HG03060 (cell line): ENCODE results near the gene MPP3.
"Not testable (repeated sequence)": the region's sequence is repeated elsewhere in the genome, so short reads cannot be mapped to it uniquely, and the experiment has no call there.

Source experiments
- ATAC-seq: cut with Tn5 transposase; IDR thresholded peaks from one replicate; pipeline ENCODE4 v1.9.1; 2021; ENCODE audit warnings: low read depth, moderate number of reproducible peaks; ENCODE audit not compliant: unreplicated experiment

MPP3 gene, protein sequence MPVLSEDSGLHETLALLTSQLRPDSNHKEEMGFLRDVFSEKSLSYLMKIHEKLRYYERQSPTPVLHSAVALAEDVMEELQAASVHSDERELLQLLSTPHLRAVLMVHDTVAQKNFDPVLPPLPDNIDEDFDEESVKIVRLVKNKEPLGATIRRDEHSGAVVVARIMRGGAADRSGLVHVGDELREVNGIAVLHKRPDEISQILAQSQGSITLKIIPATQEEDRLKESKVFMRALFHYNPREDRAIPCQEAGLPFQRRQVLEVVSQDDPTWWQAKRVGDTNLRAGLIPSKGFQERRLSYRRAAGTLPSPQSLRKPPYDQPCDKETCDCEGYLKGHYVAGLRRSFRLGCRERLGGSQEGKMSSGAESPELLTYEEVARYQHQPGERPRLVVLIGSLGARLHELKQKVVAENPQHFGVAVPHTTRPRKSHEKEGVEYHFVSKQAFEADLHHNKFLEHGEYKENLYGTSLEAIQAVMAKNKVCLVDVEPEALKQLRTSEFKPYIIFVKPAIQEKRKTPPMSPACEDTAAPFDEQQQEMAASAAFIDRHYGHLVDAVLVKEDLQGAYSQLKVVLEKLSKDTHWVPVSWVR

DNA sequence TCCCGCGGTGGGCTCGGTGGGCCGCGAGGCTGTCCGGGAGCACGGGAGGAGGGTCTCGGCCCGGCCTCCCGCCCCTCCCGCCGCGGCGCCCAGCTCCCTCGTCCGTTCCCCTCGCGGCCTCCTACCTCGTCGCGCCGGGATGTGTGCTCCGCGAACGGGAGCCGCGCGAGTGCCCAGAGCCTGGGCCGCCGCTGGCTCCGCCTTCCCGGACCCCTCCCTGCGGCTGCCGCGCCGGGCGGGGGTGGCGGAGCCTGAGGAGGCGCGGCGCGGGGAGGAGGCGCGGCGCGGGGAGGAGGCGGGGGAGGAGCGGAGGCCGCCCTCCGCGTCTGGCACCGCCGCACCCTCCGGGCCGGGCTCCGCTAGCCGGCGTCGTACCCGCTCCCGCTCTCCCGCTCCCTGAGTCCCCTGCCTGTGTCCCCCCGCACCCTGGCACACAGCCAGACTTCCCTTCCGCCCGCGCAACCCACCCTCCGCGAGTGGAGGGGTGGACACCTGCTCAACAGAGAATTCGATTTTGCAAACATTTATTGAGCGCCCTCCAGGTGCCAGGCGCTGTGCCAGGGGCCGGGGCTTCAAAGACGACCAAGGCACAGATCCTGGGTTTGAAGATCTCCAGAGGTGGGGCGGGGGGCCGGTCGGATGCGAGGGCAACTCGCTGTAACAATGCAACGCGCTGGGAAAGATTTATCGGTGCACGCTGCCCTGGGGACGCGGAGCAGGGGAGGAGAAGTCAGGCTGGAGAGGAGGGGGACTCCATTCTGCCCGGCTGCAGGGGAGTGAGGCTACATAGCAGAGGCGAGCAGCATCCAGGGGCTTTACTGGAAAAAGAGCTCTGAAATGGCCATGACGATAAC, at the start of gene MPP3:
Gene MPP3 (minus strand): TSS at position 171 of the 854 bp plus-strand sequence. CDS start 1,240 bp downstream, outside the sequence.
- no peak for ATAC-seq

DNA sequence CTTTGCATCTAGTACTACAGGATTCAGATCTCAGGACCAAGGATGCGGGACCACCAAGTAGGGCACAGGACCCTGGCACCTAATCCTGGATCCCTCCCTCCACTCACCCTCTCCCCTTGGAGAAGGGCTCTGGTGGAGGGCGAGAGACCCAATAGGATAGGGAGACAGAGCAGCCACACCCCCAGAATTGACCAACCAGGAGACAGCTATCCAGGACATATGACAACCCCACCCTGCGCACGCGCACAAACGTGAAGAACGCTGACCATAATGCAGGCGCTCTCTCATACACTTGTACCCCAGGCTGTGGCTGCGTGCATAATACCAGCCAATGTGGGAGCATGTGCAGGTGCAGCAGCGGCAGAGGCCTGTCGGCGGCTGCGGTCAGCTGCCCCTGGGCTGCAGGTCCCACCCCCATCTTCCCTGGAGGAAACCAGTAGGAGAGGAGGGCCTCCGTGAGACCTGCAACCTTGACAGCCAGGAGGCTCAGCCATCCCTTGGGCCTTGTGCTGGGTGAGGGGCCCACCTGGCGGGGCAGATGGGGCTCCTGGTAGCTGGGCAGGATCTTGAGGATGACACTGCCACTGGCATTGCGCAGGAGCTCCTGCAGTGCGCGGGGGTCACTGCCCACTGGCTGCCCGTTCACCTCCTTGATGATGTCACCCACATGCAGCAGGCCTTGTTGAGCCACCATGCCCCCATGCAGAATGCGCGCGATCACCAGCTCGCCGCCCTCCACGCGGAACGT, 49.0 kb upstream of the MPP3 start:
- no peak for ATAC-seq

DNA sequence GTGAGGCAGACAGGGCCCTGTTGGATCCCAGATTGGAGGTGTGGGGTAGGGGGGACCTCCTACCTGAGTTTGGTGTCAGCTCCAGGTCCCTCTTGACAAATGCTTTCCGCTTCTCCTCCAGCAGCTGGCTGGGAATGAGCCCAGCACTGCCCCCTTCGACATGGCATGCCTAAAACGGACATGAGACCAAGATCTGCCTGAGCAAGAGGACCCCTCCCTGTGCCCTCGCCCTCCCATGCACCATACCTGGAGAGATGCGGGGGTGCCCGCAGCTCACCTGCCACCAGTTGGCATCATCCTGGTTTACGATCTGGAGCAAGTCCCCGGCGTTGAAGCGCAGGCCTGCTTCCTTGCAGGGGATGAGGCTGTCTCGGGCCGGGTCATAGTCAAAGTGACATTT, 48.2 kb upstream of the MPP3 start:
- no peak for ATAC-seq

- ATAC-seq: no peak
Observed at GRCh38 chr17:43880420-43880991, 47.6 kb upstream of the MPP3 start.

DNA sequence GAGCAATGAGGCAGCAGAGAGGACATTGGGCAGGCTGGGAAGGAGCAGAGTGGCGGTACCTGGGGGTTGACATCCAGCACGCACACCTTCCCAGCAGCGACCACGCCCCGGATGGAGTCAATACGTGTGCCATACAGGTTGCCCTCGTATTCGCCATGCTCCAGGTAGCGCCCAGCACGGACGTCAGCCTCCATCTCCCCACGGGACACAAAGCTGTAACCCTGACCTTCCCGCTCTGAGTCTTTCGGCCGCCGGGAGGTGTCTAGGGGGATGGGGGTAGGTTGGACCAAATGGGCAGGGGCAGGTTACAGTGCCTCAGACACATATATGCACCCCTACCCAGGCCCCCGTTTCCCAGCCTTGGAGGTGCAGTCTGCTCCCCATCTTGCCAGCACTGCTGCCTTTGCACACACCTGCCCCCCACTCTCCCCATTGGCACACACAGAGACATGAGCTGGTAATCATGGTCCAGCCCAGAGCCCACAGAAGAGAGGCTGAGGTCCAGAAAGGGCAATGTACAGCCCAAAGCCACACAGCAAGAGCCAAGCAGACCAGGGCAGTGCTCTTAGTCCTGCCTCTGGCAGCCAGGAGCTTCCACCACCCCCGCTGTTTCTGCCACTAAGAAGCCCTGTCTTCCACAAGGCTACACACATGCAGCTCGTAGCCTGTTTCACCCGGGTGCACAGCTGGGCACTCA, 46.9 kb upstream of the MPP3 start:
- no peak for ATAC-seq

DNA sequence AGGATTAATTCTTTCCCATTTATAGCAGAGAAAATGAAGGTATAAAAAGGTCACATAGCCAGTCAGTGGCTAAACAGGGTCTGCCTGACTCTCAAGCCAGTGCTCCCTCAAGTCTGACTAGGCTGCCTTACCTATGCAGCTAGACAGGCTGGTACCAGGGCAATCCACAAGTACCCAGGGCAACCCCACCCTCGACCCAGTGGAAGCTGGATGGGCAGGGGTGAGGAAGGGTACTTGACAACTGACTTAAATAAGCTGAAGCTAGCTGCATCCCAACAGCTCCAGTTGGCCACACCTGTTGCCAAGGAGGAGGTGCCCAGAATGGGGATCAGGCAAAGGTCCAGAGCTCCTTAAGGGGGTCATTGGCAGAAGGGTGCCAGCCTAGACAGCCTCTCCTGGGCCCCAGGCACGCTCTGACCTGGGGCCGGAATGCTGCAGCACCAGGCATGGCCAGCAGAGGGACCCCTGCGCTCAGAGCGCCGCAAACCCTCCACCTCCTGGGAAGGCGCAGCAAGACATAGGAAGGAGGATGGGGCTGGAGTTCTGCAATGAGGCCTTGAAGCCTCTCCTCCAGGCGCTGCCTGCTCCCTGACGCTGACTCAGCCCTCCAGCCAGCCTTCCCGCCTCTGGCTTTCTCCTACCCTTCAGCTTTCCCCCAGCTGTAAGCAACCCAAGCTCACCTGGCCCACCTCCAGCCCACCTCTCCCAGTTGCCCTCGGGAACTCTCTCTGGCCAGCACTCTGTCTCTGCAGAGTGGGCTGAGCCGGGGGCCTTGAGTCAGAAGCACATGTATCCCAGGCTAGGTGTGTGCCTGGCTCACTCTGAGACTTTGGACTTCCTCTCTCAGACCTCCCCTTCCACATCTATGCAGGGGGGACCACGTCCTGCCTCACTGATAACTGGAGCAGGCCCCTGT, 45.6 kb upstream of the MPP3 start:
- no peak for ATAC-seq

- no peak for ATAC-seq
Observed at GRCh38 chr17:43877451-43878155, 44.7 kb upstream of the MPP3 start.

GRCh38 chr17:43877031-43877430, 44.1 kb upstream of the MPP3 start:
- ATAC-seq: no peak

GRCh38 chr17:43875476-43876147, 42.7 kb upstream of the MPP3 start:
- no peak for ATAC-seq

- ATAC-seq: no peak
Observed at GRCh38 chr17:43874293-43874692, 41.3 kb upstream of the MPP3 start.

GRCh38 chr17:43873815-43874214, 40.9 kb upstream of the MPP3 start:
- no peak for ATAC-seq

- ATAC-seq: no peak
Observed at GRCh38 chr17:43873091-43873490, 40.1 kb upstream of the MPP3 start.

- no peak for ATAC-seq
Observed at GRCh38 chr17:43871946-43872690, 39.2 kb upstream of the MPP3 start.

DNA sequence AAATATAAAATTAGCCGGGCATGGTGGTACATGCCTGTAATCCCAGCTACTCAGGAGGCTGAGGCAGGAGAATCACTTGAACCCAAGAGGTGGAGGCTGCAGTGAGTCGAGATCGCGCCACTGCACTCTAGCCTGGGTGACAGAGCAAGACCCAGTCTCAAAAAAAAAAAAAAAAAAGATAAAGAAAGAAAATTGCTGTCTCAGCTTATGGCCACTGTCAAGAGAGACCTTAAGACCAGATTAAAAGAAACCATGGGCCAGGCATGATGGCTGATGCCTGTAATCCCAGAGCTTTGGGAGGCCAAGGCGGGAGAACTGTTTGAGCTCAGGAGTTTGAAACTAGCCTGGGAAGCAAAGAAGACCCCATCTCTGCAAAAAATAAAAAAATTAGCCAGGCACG, 36.1 kb upstream of the MPP3 start:
- not testable (repeated sequence) for ATAC-seq

GRCh38 chr17:43868226-43868994, 35.5 kb upstream of the MPP3 start:
- ATAC-seq: no peak
